ENCODE measurements around the gene HRK. TPM values are rescaled to one million over a fixed set of nuclear protein-coding genes. Genes with fewer than 3 reads are reported as not detected.

Gene HRK
- total RNA-seq, 1 experiment from 2014 or later, result 0.44 TPM

DNA sequence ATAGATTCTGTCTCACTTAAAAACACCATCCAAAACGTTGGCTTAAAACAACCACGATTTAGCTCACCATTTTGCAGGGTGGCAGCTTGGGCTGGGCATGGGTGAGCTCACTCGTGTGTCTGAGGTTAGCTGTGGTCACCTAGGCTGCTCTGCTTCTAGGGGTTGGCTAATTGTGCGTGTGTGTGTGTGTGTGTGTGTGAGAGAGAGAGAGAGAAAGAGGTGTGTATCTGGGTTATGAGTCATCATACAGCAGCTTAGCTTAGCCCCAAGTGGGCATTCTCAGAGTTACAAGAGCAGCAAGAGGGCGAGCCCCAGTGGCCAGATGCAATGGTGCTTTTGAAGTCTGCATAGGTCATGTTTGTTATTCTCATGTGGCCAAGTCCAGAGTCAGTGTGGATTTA lies 35.5 kb upstream of the HRK start:
- Histone ChIP-seq H3K4me1 (ENCODE audit: control insufficient read depth, insufficient read depth, low read length) (peaks cover 12% of the 10 kb centered on the region), H3K27ac (ENCODE audit: low read length) (no peak overlapping the region), H3K9me3 (ENCODE audit: control insufficient read depth, insufficient read depth, low read depth, low read length) (no peaks in the 10 kb centered on the region), H3K27me3 (ENCODE audit: control insufficient read depth, insufficient read depth, low read length) (no peaks in the 10 kb centered on the region), H3K4me3 (ENCODE audit: low read depth in 2 of 2, low read length in 2 of 2) (no peak overlapping the region), H3K36me3 (ENCODE audit: control insufficient read depth, insufficient read depth, low read length) (no peaks in the 10 kb centered on the region; the same call in 1 of the 2 replicates)
- TF ChIP-seq TCF7L2 (IDR thresholded peaks at IDR 0.05; ENCODE audit: low read depth, low read length) (no peak), POLR2AphosphoS5 (IDR thresholded peaks at IDR 0.05; ENCODE audit: low read depth, low read length) (no peak), SIN3A (IDR thresholded peaks at IDR 0.05; ENCODE audit: borderline replicate concordance, insufficient read depth, low read depth, low read length) (no peak)
- TF ChIP-seq, protein P1, sequence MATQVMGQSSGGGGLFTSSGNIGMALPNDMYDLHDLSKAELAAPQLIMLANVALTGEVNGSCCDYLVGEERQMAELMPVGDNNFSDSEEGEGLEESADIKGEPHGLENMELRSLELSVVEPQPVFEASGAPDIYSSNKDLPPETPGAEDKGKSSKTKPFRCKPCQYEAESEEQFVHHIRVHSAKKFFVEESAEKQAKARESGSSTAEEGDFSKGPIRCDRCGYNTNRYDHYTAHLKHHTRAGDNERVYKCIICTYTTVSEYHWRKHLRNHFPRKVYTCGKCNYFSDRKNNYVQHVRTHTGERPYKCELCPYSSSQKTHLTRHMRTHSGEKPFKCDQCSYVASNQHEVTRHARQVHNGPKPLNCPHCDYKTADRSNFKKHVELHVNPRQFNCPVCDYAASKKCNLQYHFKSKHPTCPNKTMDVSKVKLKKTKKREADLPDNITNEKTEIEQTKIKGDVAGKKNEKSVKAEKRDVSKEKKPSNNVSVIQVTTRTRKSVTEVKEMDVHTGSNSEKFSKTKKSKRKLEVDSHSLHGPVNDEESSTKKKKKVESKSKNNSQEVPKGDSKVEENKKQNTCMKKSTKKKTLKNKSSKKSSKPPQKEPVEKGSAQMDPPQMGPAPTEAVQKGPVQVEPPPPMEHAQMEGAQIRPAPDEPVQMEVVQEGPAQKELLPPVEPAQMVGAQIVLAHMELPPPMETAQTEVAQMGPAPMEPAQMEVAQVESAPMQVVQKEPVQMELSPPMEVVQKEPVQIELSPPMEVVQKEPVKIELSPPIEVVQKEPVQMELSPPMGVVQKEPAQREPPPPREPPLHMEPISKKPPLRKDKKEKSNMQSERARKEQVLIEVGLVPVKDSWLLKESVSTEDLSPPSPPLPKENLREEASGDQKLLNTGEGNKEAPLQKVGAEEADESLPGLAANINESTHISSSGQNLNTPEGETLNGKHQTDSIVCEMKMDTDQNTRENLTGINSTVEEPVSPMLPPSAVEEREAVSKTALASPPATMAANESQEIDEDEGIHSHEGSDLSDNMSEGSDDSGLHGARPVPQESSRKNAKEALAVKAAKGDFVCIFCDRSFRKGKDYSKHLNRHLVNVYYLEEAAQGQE (IDR thresholded peaks at IDR 0.05; ENCODE audit: insufficient read depth in 1 of 2, low read depth in 2 of 2, low read length in 1 of 2), result no peak
- TF ChIP-seq, protein P2, sequence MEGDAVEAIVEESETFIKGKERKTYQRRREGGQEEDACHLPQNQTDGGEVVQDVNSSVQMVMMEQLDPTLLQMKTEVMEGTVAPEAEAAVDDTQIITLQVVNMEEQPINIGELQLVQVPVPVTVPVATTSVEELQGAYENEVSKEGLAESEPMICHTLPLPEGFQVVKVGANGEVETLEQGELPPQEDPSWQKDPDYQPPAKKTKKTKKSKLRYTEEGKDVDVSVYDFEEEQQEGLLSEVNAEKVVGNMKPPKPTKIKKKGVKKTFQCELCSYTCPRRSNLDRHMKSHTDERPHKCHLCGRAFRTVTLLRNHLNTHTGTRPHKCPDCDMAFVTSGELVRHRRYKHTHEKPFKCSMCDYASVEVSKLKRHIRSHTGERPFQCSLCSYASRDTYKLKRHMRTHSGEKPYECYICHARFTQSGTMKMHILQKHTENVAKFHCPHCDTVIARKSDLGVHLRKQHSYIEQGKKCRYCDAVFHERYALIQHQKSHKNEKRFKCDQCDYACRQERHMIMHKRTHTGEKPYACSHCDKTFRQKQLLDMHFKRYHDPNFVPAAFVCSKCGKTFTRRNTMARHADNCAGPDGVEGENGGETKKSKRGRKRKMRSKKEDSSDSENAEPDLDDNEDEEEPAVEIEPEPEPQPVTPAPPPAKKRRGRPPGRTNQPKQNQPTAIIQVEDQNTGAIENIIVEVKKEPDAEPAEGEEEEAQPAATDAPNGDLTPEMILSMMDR (IDR thresholded peaks at IDR 0.05), result no peak
- DNase-seq (ENCODE audit: low read depth, low spot score) (no peak), ATAC-seq (peak; percentile 76; the same call in 1 of the 2 replicates)
- intact Hi-C loops (cut with micrococcal nuclease; ENCODE audit: unreplicated experiment), result no loop called here
- CTCF ChIA-PET, result no interaction called here
- POLR2A ChIA-PET, result interaction anchor here (0.6 kb wide), 1 partner anchor 527 kb away, joined by 3 read pairs; no protein-coding TSS in a partner anchor
- in situ Hi-C loops (cut with HindIII; ENCODE audit: low pct_unique_long_range_greater_than_20kb, low sequenced_read_pairs), result no loop called here
- BruUV-seq (replicated peaks), result no TSS peak

- Histone ChIP-seq H3K36me3 (ENCODE audit: control insufficient read depth, insufficient read depth, low read length) (no peaks in the 10 kb centered on the region; the same call in 1 of the 2 replicates), H3K9me3 (ENCODE audit: control insufficient read depth, insufficient read depth, low read depth, low read length) (no peaks in the 10 kb centered on the region), H3K4me1 (ENCODE audit: control insufficient read depth, insufficient read depth, low read length) (peaks cover 14% of the 10 kb centered on the region), H3K27ac (ENCODE audit: low read length) (no peak overlapping the region), H3K4me3 (ENCODE audit: low read depth in 2 of 2, low read length in 2 of 2) (no peak overlapping the region), H3K27me3 (ENCODE audit: control insufficient read depth, insufficient read depth, low read length) (no peaks in the 10 kb centered on the region)
- no peak for TF ChIP-seq SIN3A (IDR thresholded peaks at IDR 0.05; ENCODE audit: borderline replicate concordance, insufficient read depth, low read depth, low read length)
- TF ChIP-seq, protein P2 (IDR thresholded peaks at IDR 0.05), result no peak
- TF ChIP-seq, protein P1 (IDR thresholded peaks at IDR 0.05; ENCODE audit: insufficient read depth in 1 of 2, low read depth in 2 of 2, low read length in 1 of 2), result no peak
- no peak for TF ChIP-seq TCF7L2 (IDR thresholded peaks at IDR 0.05; ENCODE audit: low read depth, low read length)
- no peak for TF ChIP-seq POLR2AphosphoS5 (IDR thresholded peaks at IDR 0.05; ENCODE audit: low read depth, low read length)
- DNase-seq (ENCODE audit: low read depth, low spot score), result no peak
- POLR2A ChIA-PET, result interaction anchor here (0.6 kb wide), 1 partner anchor 526 kb away, joined by 3 read pairs; no protein-coding TSS in a partner anchor
- no TSS peak for BruUV-seq (replicated peaks)
- CTCF ChIA-PET, result no interaction called here
- in situ Hi-C loops (cut with HindIII; ENCODE audit: low pct_unique_long_range_greater_than_20kb, low sequenced_read_pairs), result no loop called here
- intact Hi-C loops (cut with micrococcal nuclease; ENCODE audit: unreplicated experiment), result no loop called here
- no peak for ATAC-seq
These were observed 34.9 kb upstream of the HRK start for GRCh38 chr12:116916122-116916521.
